AG20443 (cell line): Measurements from ENCODE around the gene MANBA.
"Not testable (repeated sequence)": the region's sequence is repeated elsewhere in the genome, so short reads cannot be mapped to it uniquely, and the experiment has no call there.

Source experiments
- DNase-seq: peaks from one replicate; pipeline ENCODE4 v3.0.0; 2012; ENCODE audit warnings: low spot score, mixed read lengths

MANBA gene

DNA sequence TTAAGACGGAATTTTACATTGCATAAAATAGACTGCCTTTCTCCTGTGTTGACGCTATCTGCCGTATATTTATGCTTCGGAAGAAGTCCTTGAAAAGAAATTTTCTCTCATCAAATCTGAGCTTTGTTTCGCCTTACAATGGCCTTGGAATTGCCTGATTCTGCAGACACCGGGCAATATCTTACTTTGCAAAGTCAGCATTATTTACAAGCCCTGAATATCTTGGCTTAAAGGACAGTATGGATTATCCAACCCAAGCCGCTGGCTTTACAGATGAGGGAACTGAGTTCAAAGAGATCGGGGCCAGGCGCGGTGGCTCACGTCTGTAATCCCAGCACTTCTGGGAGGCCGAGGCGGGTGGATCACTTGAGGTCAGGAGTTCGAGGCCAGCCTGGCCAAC, 1.1 kb upstream of the MANBA start:
- DNase-seq, result no peak

DNA sequence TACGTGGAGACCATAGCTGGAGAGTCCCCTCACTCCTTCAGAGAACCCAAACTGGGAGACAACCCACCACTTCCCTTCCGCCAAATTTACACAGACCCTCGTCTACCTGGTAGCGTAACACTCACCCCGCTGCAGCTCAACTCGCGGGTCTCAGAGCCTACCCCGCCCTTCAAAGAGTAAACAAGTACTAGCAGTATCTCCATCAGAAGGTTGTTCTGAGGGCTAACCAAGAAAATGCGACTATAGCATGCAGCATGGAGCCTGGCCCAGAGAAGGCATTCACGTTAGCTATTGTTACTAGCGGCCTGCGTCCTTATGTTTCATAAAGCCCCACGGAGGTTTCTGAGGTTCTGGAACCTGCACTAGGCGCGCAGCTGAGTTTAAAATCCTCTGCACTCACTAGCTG, 531 bp upstream of the MANBA start:
- DNase-seq, result peak; percentile 29

DNA sequence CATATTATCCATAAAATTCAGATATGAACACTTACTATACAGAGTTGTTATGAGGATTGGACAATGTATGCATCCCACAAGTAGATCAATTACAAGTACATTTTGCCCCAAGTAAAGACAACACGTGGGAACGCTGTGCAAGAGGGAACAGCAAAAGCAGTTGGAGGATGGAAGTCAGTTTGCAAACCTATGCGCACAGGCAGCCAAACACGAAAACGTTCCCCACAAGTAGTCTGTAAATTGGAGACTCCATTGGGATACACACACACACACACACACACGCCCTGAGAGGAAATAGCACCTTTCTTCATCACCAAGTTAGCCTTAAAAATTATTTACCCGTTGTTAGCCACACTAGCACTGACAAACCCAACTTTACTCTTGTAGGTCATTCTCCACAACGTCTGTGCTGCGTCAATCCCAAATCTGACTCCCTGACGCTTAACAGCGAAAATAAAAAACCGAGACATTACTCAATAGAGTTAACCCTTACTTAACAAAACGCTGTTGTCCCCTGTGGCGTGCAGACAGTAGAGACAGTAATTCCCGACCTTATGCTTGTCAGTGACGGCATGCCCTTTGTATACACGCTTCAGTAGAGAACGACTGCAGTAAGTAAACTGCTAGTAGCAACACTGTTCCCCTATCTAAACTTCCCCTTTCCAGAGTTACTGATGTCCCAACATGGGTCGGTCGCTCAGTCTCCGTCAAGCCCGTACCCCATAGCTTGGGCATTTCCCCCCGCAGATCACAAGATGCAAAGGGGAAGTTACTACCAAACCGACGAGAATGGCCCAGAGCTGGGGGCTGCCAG, 730 bp downstream of the MANBA start:
- peak; percentile 47 for DNase-seq

DNA sequence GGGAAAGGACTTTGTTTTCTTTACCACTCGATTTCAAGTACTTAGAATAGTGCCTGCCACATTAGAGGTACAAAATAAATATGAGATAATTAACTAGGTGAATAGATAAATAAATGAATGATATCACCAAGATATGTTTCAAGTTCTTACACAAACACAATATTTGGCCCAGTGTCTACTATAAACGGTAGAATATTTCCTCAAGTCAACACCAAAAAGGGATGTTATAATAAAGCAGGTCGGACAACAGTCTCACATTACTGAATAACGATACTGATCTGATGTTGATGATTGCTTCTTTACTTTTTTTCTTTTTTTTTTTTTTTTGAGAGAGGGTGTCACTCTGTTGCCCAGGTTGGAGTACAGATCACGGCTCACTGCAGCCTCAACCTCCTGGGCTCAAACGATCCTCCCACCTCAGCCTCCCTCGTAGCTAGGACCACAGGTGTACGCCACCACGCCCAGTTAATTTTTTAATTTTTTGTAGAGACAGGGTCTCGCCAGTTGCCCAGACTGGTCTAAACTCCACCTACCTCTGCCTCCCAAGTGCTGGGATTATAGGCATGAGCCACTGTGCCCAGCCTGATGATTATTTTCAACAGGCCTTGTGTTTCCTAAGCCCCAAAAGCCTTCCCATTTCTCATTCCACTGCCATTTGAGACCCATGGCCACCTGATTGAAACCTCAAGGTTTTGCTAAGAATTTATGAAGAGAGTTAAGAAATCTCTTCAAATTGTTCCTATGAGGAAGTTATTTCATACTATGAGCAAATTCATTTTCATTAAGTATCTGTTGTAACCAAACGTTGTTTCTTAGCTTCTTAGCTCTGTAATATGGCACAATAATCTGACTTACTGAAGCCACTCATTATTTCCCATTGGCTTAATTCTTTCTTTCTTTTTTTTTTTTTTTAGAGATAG, 2.3 kb downstream of the MANBA start:
- DNase-seq, result no peak

DNA sequence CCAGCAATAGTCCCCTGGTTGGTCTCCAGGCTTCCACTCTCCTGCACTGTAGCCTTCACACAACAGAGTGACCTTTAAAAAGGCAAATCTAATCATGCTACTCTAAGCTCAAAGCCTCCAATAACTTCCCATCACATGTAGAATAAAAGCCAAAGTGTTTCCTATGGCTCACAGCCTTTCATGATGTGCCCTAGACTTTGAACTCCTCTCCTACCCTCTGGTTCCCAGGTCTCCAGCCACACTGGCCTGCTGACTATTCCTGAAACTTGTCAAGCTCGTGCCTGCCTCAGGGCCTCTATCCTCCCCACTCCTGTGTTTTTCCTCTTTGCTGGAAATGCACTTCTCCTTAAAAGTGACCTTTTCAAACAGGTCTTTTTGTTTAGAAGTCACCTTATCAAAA, 3.1 kb downstream of the MANBA start:
- DNase-seq, result no peak

DNA sequence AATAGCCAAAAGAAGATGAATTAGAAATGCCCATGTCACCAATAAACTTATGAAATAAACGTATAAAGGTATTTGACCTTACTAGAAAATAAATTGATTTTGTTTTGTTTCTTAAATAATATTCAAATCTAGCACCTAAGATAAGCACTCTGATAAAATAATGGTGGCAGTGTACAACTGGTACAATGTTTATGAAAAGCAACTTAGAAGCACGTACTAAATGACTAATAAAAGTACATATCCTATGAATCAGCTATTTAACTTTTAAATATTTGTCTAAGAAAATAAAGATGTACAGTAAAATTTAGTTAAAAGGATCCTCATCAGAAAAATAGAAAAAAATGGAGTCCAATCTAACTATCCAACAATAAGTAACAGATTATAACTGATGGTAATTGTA, 6.7 kb downstream of the MANBA start:
- no peak for DNase-seq

DNA sequence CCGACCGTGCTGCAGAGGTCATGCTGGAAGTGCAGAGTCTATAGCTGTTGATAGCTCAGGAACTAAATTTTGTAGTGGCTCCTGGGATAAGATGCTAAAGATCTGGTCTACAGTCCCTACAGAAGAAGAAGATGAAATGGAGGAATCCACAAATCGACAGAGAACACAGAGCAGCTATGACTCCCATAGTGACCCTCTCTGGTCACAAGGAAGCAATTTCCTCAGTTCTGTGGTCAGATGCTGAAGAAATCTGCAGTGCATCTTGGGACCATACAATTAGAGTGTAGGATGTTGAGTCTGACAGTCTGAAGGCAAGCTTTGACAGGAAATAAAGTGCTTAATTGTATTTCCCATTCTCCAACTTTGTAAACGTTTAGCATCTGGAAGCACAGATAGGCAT, 8.8 kb downstream of the MANBA start:
- DNase-seq, result no peak

DNA sequence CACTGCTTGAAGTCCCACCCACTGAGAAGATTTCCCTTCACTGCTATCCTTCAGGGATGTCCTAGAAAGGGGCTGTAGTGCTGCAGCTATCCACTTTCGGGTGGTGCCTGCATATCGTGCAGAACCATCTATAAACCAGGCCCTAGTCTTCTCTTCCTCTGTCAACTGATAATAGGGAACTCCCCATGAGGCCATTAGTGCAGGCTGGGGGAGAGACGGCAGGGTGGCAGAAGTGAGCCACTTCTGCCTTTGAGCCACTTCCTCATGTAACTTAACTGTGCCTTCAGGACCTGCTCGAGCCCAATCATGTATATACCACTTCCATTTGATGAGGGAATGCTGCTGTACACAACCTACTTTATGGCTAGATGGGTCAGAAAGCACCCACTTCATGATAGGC, 17.4 kb downstream of the MANBA start:
- not testable (repeated sequence) for DNase-seq

DNA sequence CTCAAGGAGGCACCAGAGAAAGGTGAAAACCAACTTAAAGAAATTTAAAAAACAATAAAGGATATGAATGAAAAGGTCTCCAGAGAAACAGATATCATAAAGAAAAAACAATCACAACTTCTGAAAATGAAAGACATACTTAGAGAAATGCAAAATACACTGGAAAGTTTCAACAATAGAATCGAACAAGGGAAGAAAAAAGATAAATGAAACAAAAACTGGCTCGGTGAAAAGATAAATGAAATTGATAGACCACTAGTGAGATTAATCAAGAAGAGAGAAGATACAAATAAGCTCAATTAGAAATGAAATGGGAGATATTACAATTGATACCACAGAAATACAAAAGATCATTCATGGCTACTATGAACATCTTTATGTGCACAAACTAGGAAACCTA, 22.0 kb downstream of the MANBA start:
- not testable (repeated sequence) for DNase-seq

DNA sequence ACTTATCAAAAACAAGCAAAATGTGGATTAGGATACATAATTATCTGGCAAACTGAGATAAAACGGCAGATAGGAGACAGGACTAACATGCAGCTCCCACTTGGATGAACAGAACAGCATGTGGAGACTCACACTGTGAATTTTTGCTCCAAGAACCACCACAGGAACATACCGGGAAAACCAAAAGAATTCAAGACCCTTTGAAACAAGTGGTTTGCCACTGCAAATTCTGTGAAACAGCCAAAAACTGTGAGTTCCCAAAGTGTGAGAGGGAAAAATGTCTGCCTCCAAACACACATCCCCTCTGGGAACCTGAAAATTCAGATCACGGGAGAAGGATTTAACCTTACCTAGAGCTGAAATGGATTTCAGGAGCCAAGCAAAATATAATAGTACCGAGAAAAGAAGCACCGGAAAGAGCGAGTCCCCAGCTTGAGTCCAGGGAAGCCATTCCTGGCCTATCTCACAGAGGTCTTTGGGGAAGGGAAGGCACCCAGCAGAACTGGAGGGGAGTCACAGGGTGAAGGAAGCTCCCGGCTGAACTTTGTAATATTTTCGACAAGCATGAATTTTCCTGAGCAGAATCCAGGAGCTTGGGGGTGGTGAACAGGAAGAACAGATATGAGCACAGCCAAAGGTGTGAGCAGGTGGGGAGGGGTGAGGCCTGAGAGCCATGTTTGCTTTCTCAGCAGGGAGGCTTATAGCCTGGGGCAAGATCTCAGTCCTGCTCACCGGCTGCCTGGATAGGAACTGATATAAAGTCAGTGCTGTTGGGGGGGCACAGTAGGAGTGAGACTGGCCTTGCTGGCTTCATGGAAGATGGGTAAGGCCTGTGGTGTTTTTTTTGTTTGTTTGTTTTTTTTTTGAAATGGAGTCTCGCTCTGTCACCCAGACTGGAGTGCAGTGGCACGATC, 23.9 kb downstream of the MANBA start:
- no peak for DNase-seq

DNA sequence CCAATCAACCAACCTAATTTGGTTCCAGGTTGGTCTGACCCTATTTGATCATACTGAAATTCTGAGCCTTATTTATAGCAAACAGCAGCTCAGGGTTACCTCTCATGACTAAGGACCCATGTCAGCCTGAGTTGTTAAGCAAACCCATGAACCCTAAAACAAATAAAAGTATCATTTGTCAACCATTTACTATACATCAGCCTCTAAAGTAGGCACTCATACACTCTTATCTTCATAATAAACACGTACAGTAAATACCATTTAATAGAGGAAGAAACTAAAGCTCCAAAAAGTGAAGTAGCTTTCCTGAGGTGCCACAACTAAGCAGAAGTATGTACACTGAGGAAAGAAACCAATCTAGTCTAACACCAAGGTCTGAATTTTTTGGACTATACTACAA, 25.2 kb downstream of the MANBA start:
- DNase-seq, result no peak

DNA sequence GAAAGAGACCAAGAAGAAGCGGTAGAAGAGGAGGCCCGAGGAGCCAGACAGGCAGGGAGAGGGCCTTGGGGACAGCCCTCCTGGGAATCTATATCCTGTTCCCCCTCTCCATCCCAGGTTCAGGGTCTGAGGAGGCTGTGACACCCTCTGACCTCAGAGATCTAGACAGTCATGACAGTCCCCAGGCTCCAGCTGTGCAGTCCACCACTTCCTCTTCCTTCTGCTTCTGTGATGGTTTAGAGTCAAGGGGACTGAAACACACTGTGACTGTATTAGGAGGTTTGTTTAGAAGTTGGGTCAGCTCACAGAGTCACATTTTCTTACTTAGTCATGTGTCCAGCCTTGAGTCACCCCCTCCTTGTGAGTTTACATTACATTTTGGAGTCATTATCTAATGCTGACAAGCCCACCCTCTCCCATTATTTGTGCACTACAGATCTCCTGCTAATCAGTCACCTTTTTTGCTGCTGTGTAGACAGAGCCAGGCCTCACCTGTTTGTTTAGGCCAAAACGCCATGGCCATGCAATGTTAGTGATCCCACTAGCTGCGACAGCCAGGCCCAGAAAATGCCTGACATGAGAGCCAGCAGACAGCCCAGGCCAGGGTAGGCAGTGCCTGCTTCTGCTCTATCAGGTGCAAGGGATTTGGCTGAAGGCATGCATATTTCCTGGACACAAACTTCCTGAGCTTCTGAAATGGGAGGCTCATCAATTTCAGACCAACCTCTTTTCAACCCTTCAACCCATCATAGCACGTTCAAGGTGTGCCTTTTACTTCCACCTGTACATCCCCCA, 26.0 kb downstream of the MANBA start:
- DNase-seq, result peak; percentile 15

DNA sequence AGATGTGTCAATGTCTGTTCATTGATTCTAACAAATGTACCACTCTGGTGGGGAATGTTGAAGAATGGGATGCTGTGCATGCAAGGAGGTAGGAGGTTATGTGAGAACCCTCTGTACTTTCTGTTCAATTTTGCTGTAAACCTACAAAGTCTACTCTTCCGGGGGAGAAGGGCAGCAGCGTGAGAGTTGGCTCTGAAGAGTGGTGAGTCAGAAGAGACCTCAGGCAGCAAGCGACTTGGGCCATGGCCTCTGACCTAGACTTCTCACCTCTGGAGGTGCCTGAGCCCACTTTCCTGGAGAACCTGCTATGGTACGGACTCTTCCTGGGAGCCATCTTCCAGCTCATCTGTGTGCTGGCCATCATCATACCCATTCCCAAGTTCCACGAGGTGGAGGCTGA, 26.7 kb downstream of the MANBA start:
- no peak for DNase-seq

DNA sequence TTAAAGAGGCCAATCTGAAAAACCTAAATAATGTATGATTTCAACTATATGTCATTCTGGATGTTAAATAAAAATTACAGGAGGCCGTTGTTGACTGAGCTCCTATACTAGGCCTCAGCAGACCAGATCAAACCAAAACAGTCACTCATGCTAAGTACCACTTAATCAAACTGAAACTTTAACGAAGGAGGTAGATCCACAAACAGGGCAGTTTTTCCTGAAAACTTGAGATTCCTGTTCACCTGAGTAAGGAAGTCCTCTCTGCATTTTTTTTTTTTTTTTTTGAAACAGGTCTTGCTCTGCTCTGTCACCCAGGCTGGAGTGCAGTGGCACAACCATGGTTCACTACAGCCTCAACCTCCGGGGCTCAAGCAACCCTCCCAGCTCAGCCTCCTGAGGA, 27.7 kb downstream of the MANBA start:
- DNase-seq, result no peak

DNA sequence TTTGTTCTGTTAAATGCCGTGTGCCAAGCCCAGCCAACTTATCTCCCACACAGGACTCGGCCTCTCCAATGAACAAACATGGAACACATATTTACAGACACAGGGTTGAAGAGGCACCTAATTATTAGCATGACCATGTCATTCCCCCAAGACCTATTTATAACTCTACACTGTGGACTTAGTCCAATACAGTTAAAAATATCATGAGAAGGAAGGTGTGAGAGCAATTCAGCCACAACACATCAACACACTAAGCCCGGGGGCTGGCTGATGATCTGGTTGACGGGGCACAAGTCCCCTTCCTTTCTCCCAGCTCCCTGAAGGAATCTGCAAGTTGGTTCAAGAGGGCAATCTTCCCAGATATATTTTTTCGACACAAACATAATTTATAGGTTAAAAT, 28.1 kb downstream of the MANBA start:
- no peak for DNase-seq

DNA sequence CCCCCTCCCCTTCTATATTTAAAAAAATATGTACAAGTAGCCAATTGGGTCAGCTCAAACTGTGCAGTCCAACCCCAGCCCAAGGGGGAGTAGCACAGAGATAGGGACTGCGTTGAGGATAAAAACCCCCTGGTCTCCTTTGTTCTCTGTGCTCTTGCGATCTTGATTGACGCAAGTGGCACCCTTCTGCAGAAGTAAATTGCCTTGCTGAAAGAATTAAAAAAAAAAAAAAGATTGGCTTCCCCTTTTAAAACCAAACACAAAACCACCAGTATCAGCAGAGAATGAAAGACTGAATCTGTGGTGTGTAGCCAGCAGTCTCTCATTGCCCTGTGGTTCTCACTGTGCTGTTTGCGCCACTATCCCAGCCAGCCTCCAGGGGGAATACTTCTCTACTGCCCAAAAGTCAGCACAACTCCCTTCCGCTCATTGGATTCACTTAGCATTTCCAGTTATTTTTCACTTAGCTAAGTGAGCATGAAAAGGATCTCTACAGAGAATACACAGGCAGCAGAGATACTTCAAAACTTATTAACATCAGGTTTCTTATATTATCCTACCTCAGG, 29.7 kb downstream of the MANBA start:
- DNase-seq, result no peak

DNA sequence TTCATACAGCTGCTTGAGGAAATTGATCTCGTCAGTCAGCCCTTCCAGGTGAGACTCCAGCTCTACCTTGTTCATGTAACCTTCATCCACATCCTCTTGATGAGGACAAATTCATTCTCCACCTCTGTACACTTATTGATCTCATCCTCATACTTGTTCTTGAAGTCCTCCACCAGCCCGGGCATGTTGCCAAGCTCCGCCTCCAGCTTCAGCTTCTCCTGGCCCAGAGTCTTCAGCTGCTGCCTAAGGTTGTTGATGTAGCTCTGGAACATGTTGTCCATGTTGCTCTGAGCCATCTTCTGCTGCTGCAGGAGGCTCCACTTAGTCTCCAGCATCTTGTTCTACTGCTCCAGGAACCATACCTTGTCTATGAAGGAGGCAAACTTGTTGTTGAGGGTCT, 31.3 kb downstream of the MANBA start:
- not testable (repeated sequence) for DNase-seq

DNA sequence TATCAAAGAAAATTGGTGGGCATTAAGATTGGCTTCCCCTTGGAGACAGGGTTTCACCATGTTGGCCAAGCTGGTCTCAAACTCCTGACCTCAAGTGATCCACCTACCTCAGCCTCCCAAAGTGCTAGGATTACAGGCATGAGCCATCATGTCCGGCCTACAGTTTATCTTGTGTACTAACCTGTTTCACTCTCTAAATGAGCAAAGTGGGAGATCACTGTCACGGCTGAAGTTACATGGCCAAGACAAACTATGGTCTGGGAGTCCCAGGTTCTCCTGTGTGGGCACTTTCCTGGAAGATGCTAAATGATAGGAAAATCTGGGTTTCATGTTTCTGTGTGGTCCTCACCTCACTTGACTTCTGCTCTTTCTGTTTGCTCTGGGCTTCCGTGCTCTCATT, 33.8 kb downstream of the MANBA start:
- DNase-seq, result not testable (repeated sequence)

DNA sequence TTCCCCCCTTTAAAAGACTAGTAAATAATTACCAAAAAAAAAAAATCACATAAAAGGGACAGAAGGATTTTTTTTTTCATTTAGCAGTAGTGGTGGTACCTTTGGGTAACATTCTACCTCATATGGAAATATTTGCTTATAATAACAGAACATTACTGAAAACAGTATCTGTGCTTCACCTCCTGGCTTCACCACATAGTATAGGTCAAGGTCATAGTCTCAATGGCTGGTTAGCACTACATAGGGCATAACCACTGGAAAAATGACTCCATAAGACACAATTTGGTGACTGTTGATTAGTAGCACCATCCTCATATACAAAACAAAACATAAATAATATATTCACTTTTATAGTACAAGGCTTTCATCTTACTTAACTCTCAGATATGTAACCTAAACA, 34.7 kb downstream of the MANBA start:
- no peak for DNase-seq

DNA sequence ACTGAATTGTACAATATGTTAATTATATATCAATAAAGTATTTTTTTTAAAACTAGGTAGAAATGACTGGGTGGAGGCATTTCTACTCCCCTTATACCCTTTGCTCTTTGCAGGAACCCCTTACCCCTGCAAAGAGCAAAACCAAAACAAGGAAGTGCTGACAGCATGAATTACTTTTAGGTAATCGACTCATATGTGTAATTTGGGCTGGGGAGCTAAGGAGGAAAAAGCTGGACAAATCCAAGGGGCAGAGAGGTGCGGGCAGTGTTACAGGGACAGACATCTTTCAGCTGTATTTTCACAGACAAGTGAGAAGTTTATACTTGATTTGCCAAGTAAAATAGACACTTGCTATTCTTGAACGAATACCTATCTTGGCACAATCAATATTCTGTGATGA, 35.5 kb downstream of the MANBA start:
- no peak for DNase-seq

DNA sequence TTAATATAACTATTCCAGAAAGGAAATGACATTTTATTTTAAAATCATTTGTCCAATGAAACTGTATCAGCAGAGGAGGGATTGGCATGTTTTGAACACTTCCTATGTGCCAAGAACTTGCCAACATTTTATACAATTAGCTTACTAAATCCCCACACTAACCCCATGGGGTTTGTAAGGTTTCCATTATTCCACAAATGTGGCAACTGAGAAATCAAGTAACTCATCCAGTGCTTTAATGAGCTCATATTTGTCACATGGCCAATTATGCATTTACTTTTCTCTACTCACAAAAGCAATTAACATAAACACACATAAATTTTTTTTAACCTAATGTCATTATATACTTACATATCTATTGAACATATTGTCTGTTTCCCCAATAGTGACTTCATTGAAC, 37.3 kb downstream of the MANBA start:
- DNase-seq, result no peak
